NCI-H187 treated with DMSO at 0.1 percent for 48 hours (cell line): ENCODE measurements around the gene GHITM.
"Not testable (repeated sequence)": the region's sequence is repeated elsewhere in the genome, so short reads cannot be mapped to it uniquely, and the experiment has no call there.

ENCODE experiments used
- DNase-seq: peaks from one replicate; lab custom pipeline; 2025; lab: John Stamatoyannopoulos, UW

GHITM gene

DNA sequence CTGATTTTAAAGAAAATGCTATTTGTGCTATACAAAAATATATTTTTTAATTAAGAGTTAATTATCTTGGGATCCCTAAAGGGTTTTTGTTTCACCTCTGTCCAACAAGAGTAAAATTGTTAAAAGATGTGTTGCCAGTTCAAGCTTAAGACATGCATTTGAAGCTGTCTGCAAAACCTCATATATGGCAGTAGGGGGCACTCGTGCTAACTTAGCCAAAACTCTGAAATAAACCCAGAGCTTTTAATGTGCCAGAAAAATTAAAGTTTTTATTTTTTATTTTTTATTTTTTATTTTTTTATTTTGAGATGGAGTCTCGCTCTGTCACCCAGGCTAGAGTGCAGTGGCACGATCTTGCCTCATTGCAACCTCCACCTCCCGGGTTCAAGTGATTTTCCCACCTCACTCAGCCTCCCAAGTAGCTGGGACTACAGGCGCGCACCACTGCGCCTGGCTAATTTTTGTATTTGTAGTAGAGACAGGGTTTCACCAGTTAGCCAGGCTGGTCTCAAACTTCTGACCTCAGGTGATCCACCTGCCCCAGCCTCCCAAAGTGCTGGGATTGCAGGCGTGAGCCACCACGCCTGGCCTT, 8.8 kb downstream of the GHITM start:
- DNase-seq = not testable (repeated sequence)

DNA sequence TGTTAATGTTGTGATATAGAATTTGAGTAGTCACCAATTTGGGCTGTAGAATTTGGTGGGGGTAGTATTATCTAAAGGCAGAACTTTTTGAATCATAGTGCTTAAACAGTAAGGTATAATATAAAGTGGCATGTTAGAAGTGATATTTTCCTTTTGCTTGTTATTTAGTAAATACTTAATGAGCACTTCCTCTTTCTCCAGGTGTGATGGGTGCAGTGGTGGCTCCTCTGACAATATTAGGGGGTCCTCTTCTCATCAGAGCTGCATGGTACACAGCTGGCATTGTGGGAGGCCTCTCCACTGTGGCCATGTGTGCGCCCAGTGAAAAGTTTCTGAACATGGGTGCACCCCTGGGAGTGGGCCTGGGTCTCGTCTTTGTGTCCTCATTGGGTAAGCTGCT, 10.5 kb downstream of the GHITM start:
- DNase-seq = no peak

DNA sequence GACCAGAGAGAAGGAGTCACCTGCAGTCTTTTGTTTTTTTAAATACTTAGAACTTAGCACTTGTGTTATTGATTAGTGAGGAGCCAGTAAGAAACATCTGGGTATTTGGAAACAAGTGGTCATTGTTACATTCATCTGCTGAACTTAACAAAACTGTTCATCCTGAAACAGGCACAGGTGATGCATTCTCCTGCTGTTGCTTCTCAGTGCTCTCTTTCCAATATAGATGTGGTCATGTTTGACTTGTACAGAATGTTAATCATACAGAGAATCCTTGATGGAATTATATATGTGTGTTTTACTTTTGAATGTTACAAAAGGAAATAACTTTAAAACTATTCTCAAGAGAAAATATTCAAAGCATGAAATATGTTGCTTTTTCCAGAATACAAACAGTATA, 13.5 kb downstream of the GHITM start:
- DNase-seq = no peak

DNA sequence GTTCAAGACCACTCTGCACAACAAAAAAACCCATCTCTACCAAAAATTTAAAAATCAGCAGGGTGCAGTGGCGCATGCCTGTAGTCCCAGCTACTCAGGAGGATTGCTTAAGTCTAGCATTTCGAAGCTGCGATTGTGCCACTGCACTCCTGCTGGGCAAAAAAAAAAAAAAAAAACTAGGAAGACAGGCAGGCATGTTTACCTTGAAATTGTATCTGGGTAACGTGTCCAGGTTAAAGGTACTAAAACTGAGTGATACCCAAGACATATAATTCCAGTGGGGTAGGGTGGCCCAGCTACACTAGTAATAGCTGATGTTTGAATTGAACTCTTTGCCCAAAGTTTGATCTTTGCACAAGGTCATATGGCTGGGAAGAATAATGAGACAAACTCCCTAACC, 16.2 kb downstream of the GHITM start:
- DNase-seq = no peak

DNA sequence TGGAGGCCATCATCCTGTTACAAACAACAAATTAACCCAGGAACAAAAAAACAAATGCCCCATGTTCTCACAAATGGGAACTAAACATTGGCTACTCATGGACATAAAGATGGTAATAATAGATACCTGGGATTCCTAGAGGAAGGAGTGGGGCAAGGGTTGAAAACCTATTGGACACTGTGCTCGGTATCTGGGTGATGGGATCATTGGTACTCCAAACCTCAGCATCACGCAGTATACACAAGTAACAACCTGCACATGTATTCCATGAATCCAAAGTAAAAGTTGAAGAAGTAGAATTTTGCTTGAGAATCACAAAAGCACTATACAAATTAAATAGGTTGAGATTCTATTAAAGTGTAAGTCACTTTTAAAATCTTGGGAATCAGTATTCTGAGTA, 16.7 kb downstream of the GHITM start:
- DNase-seq = no peak

DNA sequence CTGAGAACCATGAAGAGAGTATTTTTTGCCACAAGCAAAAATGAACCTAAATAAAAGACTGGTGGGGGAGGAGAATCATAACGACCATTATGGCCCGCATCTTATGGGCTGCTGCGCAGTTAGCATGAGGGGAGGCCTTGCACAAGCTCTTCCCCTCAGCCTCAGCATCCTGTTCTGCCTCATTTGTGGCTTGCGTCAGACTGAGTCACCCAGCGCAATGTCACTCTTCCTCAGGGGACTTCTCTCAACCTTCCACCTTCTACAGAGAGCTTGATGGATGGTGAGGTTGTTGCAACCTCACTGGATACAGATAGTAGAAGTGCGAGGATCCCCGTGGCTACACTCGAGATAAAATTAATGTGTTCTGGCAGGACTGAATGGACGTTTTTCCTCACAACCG, 17.5 kb downstream of the GHITM start:
- DNase-seq = no peak

DNA sequence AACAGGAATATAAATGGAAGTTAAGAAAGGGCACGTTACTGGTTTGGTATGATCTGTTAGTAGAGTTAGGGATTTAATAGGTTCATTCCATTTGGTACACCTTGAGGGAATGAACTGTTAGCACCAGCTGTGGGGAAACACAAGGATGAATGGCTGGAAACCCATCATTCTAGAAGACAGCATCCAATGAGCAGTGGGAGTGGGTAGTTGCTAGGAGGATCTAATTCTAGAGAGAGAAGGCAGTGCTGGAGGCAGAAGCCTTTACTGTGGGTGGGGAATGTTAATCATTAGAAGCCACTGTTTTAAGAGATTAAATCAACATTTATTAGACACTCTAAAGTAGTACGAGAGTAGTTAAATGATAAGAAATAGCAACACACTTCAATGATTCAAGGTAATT, 18.8 kb downstream of the GHITM start:
- DNase-seq = no peak

DNA sequence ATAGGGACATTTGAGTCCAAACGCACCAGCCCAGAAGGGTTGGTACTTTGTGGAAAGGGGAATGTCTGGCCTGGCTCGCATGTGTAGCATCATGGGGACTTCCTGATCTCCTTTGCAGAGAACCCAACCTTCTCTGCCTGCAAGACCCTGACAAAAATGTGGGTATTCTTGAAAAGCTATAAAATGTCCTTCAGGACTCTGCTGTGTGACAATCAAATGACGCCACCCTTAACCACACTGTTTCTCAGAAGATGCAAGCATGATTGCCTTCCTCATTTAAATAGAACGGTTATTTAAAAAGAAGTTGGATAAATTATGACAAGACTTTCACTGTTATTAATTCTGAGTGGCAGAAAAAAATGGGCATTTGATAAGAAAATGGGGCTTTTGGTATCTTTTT, 19.2 kb downstream of the GHITM start:
- no peak for DNase-seq

DNA sequence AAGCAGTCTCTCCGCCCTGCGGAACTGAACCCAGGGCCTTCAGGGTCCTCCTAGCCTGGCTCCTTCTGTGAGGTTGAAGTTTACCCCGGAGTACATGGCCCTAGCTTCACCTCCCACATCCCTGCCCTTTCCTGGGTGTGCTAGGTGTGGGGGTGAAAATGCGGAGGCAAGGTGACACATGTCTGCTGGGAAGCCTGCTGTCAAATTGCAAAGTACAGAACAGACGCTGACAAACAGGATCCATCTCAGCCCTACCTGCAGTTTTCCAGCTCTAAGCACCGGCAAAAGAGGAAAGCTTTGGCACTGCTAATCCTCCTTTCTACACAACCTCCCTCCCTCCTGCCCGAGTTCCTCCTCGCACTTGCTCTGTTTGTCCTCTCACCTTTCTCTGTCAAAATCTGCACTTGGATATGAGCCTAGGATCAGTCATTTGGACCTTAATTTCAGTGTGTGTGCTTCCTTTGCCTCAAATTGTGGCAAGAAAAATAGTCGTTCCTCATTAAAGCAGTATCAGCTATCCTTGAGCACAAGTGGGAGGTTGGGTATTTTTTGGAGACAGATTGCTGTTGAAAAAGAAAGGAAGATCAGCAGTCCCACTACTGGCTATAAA, 19.9 kb downstream of the GHITM start:
- no peak for DNase-seq

DNA sequence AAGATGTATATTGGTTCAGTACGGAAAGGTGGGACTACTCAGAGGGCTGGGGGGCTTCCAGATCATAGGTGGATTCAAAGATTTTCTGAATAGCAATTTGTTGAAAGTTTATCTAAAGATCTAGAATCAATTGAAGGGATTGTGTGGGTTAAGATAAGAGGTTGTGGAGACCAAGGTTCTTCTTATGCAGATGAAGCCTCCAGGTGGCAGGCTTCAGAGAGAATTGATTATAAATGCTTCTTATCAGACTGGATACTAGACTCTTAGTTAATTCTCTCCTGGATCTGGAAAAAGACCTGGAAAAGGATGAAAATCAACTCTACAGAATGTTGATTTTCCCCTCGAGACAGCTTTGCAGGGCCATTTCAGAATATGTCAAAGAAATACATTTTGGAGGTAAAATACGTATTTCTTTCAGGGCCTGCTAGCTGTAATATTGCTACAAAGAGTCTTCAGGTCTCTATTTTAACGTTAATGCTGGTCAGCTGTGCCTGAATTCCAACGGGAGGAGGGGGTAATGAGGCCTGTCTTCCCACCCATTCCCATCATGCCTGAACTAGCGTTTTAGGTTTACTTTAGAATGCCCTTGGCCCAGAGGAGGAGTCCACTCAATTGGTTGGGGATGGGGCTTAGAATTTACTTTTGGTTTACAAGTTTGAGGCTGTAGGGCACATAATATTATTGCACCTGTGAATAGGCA, 21.5 kb downstream of the GHITM start:
- no peak for DNase-seq

DNA sequence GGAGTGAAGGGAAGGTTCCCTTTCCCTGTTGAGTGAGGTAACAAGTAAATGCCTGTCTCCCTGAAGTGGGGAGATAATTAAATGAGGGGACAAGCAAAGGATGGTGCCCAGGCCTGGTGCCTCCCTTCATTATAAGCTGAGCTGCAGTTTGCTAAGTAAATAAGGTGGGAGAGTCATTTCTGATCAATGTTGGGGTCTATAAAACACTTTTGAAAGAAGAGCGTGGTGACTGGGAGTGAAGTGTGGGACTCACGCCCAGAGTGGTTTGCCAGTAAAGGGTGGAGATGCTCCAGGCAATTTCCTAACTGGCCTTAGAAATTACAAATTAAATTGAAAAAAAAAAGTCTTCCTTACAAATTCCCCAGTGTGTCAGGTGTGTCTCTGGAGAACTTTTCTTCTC, 24.7 kb downstream of the GHITM start:
- no peak for DNase-seq

DNA sequence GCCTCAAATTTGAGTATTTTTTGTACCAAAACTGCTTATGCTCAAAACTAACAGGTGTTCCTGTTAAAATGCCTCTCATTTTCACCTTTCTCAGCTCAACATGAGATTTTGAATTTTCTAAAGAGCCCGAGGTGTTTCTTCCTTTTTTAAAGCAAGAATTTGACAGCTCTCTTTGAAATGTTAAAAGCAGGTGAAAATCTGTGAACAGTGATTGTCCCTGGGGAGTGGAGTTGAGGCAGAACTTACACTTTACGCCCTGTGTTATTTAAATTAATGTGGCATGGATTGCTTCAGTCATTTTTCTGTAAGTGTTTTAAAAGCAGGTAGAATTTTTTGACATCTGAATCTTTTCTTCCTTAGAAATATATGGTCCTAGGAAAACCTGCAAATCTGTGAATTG, 25.1 kb downstream of the GHITM start:
- no peak for DNase-seq

DNA sequence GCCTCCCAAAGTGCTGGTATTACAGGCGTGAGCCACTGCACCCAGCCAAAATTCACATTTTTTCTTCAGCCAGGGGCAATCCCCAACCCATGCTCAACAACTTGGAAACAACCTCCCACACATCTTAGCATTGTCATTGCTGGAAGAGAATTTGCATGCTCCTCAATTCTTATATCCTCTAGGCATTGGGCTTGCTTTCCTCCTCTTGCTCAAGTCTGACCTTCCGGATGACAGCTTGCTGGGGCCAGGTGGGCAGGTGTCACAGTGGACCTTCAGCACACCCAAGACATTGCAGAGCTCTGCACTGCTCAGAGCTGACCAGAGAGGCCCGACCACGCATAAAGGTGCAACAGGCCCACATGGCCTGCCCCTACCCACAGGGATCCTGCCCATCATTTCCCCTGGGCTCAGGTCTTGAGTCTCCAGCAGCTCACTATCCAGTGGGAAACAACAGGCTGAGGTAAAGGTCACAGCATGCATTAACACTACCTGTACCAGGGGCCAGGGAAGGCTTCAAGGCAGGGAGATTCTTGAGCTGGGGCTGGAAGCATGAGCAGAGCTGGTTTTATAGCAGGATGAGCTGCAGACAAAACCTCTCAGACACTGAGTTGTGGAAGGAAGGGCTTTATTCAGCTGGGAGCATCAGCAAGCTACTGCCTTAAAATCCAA, 27.4 kb downstream of the GHITM start:
- no peak for DNase-seq

DNA sequence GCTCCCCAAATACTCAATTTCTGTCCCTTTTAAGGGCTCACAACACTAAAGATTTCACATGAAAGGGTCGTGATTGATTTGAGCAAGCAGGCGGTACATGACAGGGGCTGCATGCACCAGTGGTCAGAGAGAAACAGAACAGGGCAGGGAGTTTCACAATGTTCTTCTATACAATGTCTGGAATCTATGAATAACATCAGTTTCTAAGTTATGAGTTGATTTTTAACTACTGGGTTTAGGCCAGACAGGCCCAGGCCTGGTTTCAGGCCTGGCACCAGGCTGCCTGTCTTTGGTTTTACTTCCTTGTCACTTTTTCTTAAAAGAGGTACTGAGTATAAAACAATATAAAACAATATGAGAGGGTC, 28.0 kb downstream of the GHITM start:
- DNase-seq = not testable (repeated sequence)

DNA sequence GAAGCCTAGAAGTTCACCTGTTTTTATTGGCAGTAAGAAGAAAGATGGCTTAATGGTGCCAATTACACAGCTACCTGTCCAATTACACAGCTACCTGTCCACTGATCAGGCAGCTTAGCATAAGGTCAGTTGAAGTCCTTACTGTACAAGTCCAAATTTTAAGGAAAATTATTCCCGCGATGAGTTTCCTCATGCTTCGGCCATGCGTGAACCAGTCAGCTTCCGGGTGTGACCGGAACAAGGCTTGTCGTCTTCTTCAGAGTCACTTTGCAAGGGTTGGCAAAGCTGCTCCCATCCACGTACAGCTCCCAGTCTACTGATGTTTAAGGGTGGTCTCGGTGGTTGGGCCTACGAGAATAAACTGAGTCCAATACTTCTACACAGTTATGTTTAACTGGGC, 29.1 kb downstream of the GHITM start:
- DNase-seq = not testable (repeated sequence)

DNA sequence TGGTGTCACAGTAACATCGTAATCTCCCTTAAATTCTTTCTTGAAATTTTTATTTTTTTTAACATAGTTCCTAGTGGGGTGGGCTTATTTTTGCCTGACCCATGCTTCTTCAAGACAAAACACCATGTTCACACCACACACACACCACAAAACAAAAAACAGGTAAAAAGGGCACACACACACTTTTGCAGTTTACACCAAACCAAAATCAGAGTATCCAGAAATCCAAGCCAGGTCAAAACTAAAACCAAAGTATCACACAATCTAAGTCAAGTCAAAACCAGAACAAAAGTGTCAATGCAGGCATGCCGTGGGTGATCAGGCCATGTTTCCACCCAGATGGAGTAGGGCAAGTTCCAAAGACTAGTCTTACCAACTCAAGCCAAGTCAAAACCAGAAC, 31.9 kb downstream of the GHITM start:
- not testable (repeated sequence) for DNase-seq

DNA sequence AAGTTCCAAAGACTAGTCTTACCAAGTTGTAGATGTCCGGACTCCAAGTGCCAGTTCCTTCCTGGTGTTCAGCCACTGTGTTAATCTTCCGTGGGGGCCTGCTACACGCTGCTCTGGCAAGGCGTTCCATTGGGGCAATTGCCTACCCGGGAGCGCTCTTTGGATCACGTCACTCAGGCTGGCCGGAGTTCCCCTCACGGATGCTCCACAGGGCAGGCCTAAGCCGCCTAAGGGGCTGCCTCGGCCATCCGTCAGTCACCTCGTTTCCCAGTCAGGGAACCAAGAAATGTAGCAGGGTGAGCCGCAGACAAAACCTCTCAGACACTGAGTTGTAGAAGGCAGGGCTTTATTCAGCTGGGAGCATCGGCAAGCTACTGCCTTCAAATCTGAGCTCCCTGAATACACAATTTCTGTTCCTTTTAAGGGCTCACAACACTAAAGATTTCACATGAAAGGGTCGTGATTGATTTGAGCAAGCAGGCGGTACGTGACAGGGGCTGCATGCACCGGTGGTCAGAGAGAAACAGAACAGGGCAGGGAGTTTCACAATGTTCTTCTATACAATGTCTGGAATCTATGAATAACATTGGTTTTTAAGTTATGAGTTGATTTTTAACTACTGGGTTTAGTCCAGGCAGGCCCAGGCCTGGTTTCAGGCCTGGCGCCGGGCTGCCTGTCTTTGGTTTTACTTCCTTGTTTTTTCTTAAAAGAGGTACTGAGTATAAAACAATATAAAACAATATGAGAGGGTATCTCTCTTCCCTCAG, 32.6 kb downstream of the GHITM start:
- DNase-seq = not testable (repeated sequence)

DNA sequence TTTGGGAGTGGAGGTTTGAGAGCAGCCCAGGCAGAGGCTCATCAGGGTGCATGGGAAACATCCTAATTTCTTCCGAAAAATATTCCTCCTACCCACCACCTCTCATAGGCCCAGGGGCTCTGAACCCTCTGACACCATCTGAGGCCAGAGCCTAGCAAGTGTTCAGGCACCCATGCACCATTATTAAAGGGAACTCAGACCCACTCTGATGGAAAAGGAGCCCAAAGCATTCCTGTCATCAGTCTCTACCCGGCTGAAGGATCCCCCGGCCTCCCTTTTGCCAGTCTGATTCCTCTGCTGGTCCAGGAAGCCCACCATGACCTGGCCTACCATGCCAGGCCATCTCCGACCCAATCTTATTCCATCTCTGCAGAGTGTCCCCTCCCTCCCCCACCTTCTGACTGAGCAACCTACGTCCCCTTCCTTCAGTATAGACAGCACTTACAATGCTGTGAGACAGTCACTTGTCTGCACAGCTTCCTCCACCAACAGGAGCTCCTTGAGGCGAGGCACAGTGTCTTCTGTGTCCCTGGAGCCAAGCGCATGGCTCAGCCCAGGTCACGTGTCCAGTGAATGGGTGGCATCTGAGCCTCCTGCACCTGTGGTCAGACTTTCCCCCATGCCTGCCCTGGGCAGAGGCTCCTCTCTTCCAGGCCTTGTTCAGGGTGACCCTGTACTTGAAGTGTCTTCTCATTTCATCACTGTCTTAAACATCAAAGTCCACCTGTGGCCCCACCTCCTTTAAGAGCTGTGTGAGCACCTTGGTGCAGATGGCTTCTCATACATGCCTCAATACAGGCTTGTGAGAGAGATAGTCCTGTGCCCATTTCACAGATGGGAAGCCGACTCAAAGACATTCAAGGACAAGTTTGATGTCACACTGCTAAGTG, 33.4 kb downstream of the GHITM start:
- DNase-seq = no peak

DNA sequence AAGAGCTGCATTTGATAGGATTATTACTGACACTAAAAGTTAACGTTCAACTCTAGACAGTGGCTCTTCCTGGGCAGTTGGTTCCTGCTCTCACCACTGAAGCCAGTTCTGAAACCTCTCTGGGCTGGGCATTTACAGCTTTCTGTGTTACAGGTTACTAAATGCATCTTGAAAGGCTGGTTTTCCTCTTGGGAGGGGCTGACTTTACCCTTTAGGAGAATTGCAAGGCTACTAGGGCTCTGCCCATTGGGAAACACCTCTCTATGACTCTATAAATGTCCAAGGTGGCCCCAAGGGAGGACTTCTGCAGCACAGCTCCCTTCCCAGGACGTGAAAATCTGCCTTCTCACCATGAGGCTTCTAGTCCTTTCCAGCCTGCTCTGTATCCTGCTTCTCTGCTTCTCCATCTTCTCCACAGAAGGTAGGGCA, 34.2 kb downstream of the GHITM start, which contains the start of gene GPR15LG:
Gene GPR15LG, plus strand, starts transcription at position 301 of the 429 bp plus-strand sequence. Its CDS starts 51 bp downstream, at position 352.
- no peak for DNase-seq

DNA sequence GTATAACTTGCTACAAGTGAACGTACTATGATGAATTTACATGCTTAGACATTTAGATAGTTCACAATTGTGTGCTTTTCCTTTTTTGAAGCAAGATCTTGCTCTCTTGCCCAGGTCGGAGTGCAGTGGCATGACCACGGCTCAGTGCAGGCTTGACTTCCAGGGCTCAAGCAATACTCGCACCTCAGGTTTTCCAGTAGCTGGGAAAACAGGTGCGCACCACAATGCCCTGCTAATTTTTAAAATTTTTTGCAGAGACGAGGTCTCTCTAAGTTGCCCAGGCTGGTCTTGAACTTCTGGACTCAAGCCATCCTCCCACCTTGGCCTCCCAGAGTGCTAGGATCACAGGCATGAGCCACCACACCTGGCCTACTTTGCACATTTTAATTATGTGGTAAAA, 36.1 kb downstream of the GHITM start:
- DNase-seq = no peak

DNA sequence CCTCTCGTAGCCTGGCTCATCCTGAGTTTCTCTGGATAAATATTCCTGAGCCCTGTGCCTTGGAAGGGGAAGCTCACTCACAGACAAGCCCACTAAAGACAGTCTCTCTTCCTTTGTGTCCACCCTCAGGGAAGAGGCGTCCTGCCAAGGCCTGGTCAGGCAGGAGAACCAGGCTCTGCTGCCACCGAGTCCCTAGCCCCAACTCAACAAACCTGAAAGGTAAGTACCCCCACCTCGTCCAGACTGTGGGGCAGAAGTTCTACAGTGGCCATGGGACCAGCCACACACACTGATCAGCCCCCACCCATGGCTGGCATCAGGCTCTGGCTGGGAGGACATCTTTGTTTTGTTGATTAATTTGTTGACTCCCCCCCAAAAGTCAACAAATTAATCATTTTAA, 37.0 kb downstream of the GHITM start:
- no peak for DNase-seq
